Sigmoid colon (tissue), 7 donors: ENCODE results near the gene PIAS1. TPM values are rescaled to one million over a fixed set of nuclear protein-coding genes. Genes with fewer than 3 reads are reported as not detected.

Source experiments
- DNase-seq: peaks from one replicate; pipeline ENCODE4 v3.0.0-alpha.2; 2019
- H3K27ac ChIP-seq, 4 donors: fragments of 200-600 bp; sonication (generic); one replicate each; pipeline ENCODE4 v1.5.1; 2016 to 2019; ENCODE audit warnings: mild to moderate bottlenecking in 1 of 4
- H3K27me3 ChIP-seq, 3 donors: fragments of 200-600 bp; sonication (generic); one replicate each; pipeline ENCODE4 v1.5.1; 2019; ENCODE audit warnings: mild to moderate bottlenecking in 1 of 3
- H3K36me3 ChIP-seq, 4 donors: fragments of 200-600 bp; sonication (generic); one replicate each; pipeline ENCODE4 v1.5.1; 2016 to 2019
- H3K4me1 ChIP-seq, 4 donors: fragments of 200-600 bp; sonication (generic); one replicate each; pipeline ENCODE4 v1.5.1; 2017 to 2019
- H3K4me3 ChIP-seq, 4 donors: fragments of 200-600 bp; sonication (generic); one replicate each; pipeline ENCODE4 v1.5.1; 2017 to 2019; ENCODE audit warnings: mild to moderate bottlenecking in 2 of 4, moderate library complexity in 1 of 4
- H3K9me3 ChIP-seq, 4 donors: fragments of 200-600 bp in 3 of 4; sonication (generic) in 3 of 4; one replicate each; pipeline versions ENCODE4 v1.5.1 to v1.6.1; 2013 to 2019
- CTCF ChIP-seq, 4 experiments: fragments of 450-650 bp in 3 of 4; fragments of 200-600 bp in 1 of 4; IDR thresholded peaks; one replicate each; pipeline ENCODE4 v1.5.1; 2016 to 2019; ENCODE audit warnings: antibody characterized with exemption in 4 of 4, mild to moderate bottlenecking in 3 of 4, moderate library complexity in 2 of 4
- EP300 ChIP-seq, 4 donors: sonication (generic); formaldehyde crosslinking; IDR thresholded peaks; one replicate each; pipeline ENCODE4 v1.6.1; 2017; ENCODE audit warnings: antibody characterized with exemption in 4 of 4
- POLR2A ChIP-seq, 2 donors: fragments of 450-650 bp; IDR thresholded peaks; one replicate each; pipeline ENCODE4 v1.6.1; 2016; ENCODE audit warnings: antibody characterized with exemption in 2 of 2, mild to moderate bottlenecking in 2 of 2, moderate library complexity in 2 of 2
- POLR2AphosphoS5 ChIP-seq, 4 donors: sonication (generic); formaldehyde crosslinking; IDR thresholded peaks; one replicate each; pipeline ENCODE4 v1.6.1; 2017; ENCODE audit warnings: antibody characterized with exemption in 4 of 4
- WGBS, 2 donors: extraction: QIAGEN DNeasy Blood & Tissue Kit; methylation state at CpG; one replicate each; pipeline ENCODE4 v1.1.7; 2013; 5-methylcytosine and 5-hydroxymethylcytosine counted together
- intact Hi-C: fragments of 100-400 bp; cut with DNase I; formaldehyde crosslinking; loops from one replicate; pipeline ENCODE4 v1.15.1; 2023
- polyA plus RNA-seq, 3 donors: library from polyadenylated mRNA; stranded (reverse); fragments of 200-250 nt; gene quantifications; one replicate each; pipeline ENCODE4 v1.2.3, GENCODE V29; 2013
- total RNA-seq, 4 donors: library from RNA; depleted of rRNA; stranded (reverse); fragments of >200 nt; gene quantifications; one replicate each; pipeline ENCODE4 v1.1.0, GENCODE V29; 2016
- donor health status: healthy with polysubstance abuse.
- donor health status: Bipolar disorder and iron deficiency.
- donor health status: healthy.

The PIAS1 gene
- total and polyA plus RNA-seq, 7 donors = 7.2 to 75.4 (median 55.9) TPM

DNA sequence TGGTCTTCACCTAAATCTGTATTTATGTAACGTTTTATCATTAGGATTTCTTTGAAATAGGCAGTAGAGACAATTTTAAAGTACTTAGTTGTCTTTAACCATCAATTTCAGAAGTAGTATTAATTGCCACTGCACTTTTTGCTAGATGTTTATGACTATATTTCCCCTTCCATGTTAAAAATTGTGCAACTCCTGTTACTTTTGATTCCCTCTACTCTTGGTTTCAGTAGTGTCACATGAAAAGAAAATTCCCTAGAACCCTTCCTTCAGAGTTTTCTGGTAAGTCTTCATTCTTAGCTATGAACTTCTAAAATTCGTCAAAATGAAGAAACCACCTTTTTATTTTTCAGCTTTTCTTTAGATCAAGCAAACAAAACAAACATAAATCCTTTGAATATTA is 7.1 kb downstream of the PIAS1 start:
- no peaks in the 10 kb centered on the region for H3K27me3 ChIP-seq
- intact Hi-C loops = no loop called here
- H3K27ac ChIP-seq = no peak overlapping the region
- no peak for TF ChIP-seq EP300 (IDR thresholded peaks at IDR 0.05)
- TF ChIP-seq CTCF (IDR thresholded peaks at IDR 0.05) = no peak
- TF ChIP-seq POLR2A (IDR thresholded peaks at IDR 0.05) = no peak
- no peak for TF ChIP-seq POLR2AphosphoS5 (IDR thresholded peaks at IDR 0.05)
- H3K4me3 ChIP-seq = no peak overlapping the region
- peaks cover 0 to 2% (median 0%) of the 10 kb centered on the region in 4 donors for H3K36me3 ChIP-seq
- DNase-seq = no peak
- peaks cover 0 to 72% (median 52%) of the 10 kb centered on the region in 4 donors for H3K4me1 ChIP-seq
- no peaks in the 10 kb centered on the region for H3K9me3 ChIP-seq
- WGBS, 2 donors = 85 to 89% methylated on average over 2 of the region's 2 CpGs

- H3K36me3 ChIP-seq = peaks cover 0 to 6% (median 0%) of the 10 kb centered on the region in 4 donors
- no peak for TF ChIP-seq POLR2AphosphoS5 (IDR thresholded peaks at IDR 0.05)
- no peak for DNase-seq
- H3K4me1 ChIP-seq = peaks cover 0 to 68% (median 49%) of the 10 kb centered on the region in 4 donors
- H3K4me3 ChIP-seq = no peak overlapping the region
- WGBS, 2 donors = 86 to 89% methylated on average over 5 of the region's 5 CpGs
- no peak overlapping the region for H3K27ac ChIP-seq
- no peaks in the 10 kb centered on the region for H3K9me3 ChIP-seq
- H3K27me3 ChIP-seq = no peaks in the 10 kb centered on the region
- intact Hi-C loops = no loop called here
Observed at GRCh38 chr15:68061602-68062001, 7.5 kb downstream of the PIAS1 start.

GRCh38 chr15:68062214-68062613 is 8.1 kb downstream of the PIAS1 start:
- intact Hi-C loops = no loop called here
- Histone ChIP-seq H3K4me3 (no peak overlapping the region), H3K36me3 (peaks cover 0 to 6% (median 0%) of the 10 kb centered on the region in 4 donors), H3K4me1 (peaks cover 0 to 68% (median 43%) of the 10 kb centered on the region in 4 donors), H3K27me3 (no peaks in the 10 kb centered on the region), H3K9me3 (no peaks in the 10 kb centered on the region), H3K27ac (no peak overlapping the region)
- DNase-seq = no peak
- TF ChIP-seq CTCF (IDR thresholded peaks at IDR 0.05) = no peak
- TF ChIP-seq POLR2A (IDR thresholded peaks at IDR 0.05) = no peak
- TF ChIP-seq POLR2AphosphoS5 (IDR thresholded peaks at IDR 0.05) = no peak
- no peak for TF ChIP-seq EP300 (IDR thresholded peaks at IDR 0.05)
- WGBS, 2 donors = 66 to 67% methylated on average over 3 of the region's 3 CpGs

DNA sequence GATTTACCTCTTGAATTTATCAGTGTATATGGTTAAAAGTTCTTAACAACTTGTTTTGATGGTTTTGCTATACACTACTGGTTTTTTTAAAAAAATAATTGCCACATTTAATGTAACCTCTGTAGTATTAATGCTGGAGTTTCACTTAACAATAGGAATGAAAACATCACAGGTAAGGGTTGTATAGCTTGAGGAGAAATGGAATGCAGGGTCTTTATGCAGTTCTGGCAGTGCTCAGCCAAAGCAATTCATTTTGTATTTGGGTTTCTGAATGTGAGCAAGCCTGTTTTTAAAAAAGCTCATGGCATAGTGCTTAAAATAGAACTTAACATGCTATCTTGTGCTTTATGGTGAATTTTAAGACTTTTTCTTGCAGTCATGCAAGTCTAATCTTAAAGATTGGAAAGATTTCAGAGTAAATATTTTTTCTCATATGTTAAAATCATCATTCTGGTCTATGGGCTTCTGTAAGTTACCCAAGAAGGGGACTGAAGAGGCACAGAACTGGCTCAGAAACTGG is 8.9 kb downstream of the PIAS1 start:
- Histone ChIP-seq H3K27me3 (no peaks in the 10 kb centered on the region), H3K36me3 (peaks cover 0 to 6% (median 0%) of the 10 kb centered on the region in 4 donors), H3K4me1 (peaks cover 0 to 61% (median 35%) of the 10 kb centered on the region in 4 donors), H3K4me3 (no peak overlapping the region), H3K9me3 (no peaks in the 10 kb centered on the region), H3K27ac (no peak overlapping the region)
- TF ChIP-seq CTCF (IDR thresholded peaks at IDR 0.05) (no peak), POLR2AphosphoS5 (IDR thresholded peaks at IDR 0.05) (no peak)
- DNase-seq = no peak
- intact Hi-C loops = no loop called here

GRCh38 chr15:68063606-68064005 is 9.5 kb downstream of the PIAS1 start:
- peaks cover 0 to 6% (median 0%) of the 10 kb centered on the region in 4 donors for H3K36me3 ChIP-seq
- intact Hi-C loops = no loop called here
- no peaks in the 10 kb centered on the region for H3K9me3 ChIP-seq
- TF ChIP-seq EP300 (IDR thresholded peaks at IDR 0.05) (no peak), POLR2AphosphoS5 (IDR thresholded peaks at IDR 0.05) (no peak), CTCF (IDR thresholded peaks at IDR 0.05) (no peak), POLR2A (IDR thresholded peaks at IDR 0.05) (no peak)
- DNase-seq = no peak
- 95% methylated on average over 3 of the region's 3 CpGs for WGBS, 2 donors
- H3K27me3 ChIP-seq = no peaks in the 10 kb centered on the region
- H3K4me3 ChIP-seq = no peak overlapping the region
- no peak overlapping the region for H3K27ac ChIP-seq
- H3K4me1 ChIP-seq = peaks cover 0 to 55% (median 34%) of the 10 kb centered on the region in 4 donors
